GM19324 (cell line): ENCODE measurements around the gene GTPBP2.
"Not testable (repeated sequence)": the region's sequence is repeated elsewhere in the genome, so short reads cannot be mapped to it uniquely, and the experiment has no call there.

ENCODE experiments used
- ATAC-seq: cut with Tn5 transposase; IDR thresholded peaks from one replicate; pipeline ENCODE4 v1.9.1; 2021; ENCODE audit warnings: mild to moderate bottlenecking, moderate library complexity; ENCODE audit not compliant: unreplicated experiment, low FRiP score

The GTPBP2 gene

DNA sequence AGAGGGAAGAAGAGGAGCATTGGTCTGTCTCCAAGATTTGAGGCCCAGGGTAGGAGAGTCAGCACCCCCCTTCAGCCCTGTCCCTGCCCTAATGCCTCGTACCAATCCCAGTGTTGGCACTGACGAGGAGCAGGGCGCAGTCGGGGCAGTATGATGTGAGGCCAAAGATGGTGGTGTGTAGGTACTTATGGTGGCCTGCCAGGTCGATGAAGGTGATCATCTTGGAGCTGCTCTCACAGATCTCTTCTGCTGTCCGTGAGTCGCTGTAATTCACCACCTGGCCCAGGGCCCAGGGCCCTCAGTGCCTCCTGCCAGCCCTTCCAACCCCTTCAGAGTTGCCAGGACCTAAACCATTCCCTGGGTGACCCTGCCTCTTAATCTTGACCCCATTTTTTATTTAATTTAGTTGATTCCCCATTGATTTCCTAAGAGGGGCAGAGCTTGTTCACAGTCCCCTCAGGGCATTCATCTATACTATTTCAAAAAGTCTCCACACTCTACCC lies 4.2 kb downstream of the GTPBP2 start:
- ATAC-seq = no peak

GRCh38 chr6:43623880-43624785 lies 4.9 kb downstream of the GTPBP2 start:
- no peak for ATAC-seq

- ATAC-seq = no peak
Measured at GRCh38 chr6:43622541-43622940, 6.5 kb downstream of the GTPBP2 start.

GRCh38 chr6:43621836-43622180 lies 7.3 kb downstream of the GTPBP2 start:
- ATAC-seq = no peak

DNA sequence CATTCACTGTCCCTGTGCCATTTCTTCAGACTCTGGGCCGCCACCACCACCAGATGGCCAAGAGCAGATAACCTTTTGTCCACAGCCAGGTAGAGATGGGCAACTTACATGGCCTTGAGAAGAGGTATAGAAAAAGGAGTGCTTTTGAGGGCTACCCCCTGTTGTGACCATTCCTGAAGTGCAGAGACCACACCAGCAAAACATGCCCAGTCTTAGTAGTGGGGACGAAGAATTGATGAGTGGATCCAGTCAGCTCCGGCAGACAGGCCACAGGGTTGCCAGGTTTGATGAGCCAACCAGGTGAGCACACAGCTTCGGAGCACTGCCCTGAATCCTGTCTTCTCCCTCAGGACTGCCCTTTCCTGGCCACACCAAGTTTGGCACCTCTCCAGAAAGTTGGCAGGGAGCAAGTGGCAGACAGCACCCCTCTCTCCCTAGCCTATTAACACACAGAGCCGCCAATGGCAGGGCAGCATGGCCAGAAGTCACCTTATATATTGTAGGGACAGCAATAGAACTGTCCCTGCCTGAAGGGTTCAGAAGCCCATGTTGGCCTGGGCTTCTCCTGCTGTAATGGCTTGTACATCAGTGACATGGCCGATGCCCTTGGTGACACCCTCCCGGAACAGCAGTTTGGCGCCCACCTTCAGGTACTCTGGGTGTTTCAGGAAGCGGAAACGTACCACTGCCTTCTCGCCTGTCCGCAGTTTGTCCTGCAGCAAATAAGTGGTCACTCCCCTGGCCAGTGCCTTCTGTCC lies 7.8 kb downstream of the GTPBP2 start:
- ATAC-seq = no peak

- ATAC-seq = no peak
Measured at GRCh38 chr6:43616725-43617472, 12.2 kb downstream of the GTPBP2 start.

GRCh38 chr6:43614396-43614730 lies 14.7 kb downstream of the GTPBP2 start:
- no peak for ATAC-seq

DNA sequence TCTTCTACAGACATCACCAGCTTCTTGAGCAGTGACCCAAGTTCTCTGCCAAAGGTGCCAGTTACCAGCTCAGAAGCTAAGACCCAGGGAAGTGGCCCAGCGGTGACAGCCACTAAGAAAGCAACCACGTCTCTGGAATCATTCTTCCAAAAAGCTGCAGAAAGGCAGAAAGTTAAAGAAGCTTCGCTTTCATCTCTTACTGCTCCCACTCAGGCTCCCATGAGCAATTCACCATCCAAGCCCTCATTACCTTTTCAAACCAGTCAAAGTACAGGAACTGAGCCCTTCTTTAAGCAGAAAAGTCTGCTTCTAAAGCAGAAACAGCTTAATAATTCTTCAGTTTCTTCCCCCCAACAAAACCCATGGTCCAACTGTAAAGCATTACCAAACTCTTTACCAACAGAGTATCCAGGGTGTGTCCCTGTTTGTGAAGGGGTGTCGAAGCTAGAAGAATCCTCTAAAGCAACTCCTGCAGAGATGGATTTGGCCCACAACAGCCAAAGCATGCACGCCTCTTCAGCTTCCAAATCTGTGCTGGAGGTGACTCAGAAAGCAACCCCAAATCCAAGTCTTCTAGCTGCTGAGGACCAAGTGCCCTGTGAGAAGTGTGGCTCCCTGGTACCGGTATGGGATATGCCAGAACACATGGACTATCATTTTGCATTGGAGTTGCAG lies 15.2 kb downstream of the GTPBP2 start:
- no peak for ATAC-seq

- ATAC-seq = no peak
Measured at GRCh38 chr6:43610431-43610830, 18.6 kb downstream of the GTPBP2 start.

DNA sequence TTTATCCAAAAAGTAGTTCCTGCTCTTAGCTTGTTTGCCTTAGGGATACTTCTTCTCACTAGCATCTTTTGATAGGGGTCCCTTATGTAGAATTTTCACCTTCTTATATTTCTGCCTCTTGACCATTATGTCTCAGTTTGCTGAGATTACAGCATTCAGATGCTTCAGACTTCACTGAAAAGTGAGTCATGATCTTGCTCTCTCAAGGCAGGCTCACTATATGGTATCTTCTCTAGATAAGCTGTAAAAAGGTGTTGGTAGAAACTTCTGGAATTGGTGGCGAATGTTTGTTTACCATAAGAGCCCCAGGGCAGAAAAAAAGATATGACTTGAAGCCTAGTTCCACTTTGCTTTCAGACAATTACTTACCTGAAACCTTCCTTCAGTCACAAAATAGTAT lies 19.7 kb downstream of the GTPBP2 start:
- no peak for ATAC-seq

GRCh38 chr6:43608807-43609206 lies 20.3 kb downstream of the GTPBP2 start:
- ATAC-seq = no peak

DNA sequence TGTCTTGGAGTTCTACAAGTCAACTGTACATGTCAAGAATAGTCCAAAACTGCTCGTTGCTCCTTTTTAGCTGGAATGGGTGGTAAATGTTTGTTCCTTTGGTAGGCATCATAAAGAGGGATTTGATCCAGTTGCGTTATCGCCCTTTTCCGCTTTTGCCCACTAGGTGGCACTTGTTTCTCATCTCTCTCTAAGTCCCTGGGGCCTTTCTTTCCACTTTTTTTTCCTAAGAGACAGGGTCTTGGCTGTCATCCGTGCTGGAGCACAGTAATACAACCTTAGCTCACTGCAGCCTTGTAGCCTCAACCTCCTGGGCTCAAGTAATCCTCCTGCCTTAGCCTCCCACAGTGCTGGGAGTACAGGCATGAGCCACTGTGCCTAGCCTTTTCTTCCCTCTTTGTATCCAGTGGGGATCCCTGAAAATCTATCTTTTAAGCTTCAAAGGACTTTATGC lies 20.7 kb downstream of the GTPBP2 start:
- ATAC-seq = no peak

DNA sequence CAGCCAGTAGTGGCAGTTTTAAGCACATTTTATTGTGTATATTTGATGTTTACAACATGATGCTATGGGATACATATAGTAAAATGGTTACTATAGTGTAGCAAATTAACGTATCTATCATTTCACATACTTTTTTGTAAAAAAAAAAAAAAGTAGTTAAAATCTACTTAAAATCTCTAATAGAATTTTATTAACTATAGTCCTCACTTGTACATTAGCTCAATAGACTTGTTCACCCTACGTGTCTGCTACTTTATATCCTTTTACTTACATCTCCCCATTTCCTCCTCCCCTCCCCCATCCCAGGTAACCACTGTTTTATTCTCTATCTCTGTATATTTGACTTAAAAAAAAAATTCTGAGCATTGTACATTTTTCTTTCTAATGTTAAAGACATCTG lies 23.0 kb downstream of the GTPBP2 start:
- no peak for ATAC-seq

- no peak for ATAC-seq
Measured at GRCh38 chr6:43604174-43604573, 24.9 kb downstream of the GTPBP2 start.

- no peak for ATAC-seq
Measured at GRCh38 chr6:43600595-43600994, 28.5 kb downstream of the GTPBP2 start.

- ATAC-seq = no peak
Measured at GRCh38 chr6:43593938-43594337, 35.1 kb downstream of the GTPBP2 start.

DNA sequence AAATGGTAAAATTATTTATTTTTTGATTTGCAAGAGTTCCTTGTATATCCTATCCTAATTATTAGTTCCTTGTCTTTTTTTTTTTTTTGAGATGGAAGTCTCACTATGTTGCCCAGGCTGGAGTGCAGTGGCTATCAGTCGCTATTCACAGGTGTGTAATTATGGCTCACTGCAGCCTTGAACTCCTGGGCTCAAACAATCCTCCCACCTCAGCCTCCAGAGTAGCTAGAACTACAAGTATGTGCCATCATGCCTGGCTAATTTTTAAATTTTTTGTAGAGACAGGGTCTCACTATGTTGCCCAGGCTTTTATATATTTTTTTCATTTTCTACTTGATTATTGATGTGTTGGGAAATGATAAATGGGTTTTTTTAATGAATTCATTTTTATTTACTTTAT lies 39.5 kb downstream of the GTPBP2 start:
- not testable (repeated sequence) for ATAC-seq

DNA sequence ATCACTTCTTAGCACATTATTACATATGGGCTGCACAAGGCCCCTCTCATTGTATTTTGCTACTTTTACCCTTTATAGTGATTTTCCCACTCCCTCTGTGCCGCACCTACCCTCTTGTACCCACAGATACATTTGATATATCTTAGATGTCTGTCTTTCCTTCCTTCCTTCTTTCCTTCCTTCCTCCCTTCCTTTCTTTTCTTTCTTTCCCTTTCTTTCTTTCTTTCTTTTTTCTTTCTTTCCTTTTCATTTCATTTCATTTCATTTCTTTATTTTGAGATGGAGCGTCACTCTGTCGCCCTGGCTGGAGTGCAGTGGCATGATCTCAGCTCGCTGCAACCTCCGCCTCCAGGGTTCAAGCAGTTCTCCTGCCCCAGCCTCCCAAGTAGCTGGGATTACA lies 40.9 kb downstream of the GTPBP2 start:
- no peak for ATAC-seq

- ATAC-seq = no peak
Measured at GRCh38 chr6:43584892-43585570, 44.0 kb downstream of the GTPBP2 start.

DNA sequence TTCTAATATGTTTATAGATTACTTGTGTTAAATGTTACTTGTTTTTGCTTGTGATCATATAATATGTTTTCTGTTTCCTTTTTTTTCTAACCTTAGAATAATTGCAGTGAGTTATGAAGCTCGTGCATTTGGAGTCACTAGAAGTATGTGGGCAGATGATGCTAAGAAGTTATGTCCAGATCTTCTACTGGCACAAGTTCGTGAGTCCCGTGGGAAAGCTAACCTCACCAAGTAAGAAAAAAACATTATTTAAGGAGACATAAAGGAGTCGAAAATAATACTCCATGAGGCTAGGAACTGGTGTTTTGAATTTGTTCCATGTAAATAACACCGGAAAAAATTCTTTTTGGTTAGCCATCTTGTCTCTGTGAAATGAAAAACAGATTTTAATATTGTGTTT lies 46.2 kb downstream of the GTPBP2 start:
- no peak for ATAC-seq
